HepG2 (cell line): ENCODE measurements around the gene ZNF500.

Experiments
- POLR2A ChIP-seq, 2 experiments: IDR thresholded peaks; 2 replicates each; pipeline ENCODE4 v1.6.1; 2011; ENCODE audit warnings: low read depth in 2 of 2, low read length in 2 of 2, mild to moderate bottlenecking in 1 of 2, moderate library complexity in 1 of 2; ENCODE audit not compliant: insufficient read depth in 1 of 2
- ZNF367 ChIP-seq: sonication (generic); formaldehyde crosslinking; IDR thresholded peaks from 2 replicates; pipeline ENCODE4 v1.4.0; 2020; ENCODE audit warnings: missing genetic modification reagents, borderline replicate concordance
- TF ChIP-seq, protein P1 (sequence below): sonication (generic); formaldehyde crosslinking; IDR thresholded peaks from 2 replicates; pipeline ENCODE4 v1.5.0; 2020; ENCODE audit warnings: mild to moderate bottlenecking, missing genetic modification reagents, moderate library complexity
- TF ChIP-seq, protein P2 (sequence below): sonication (generic); formaldehyde crosslinking; IDR thresholded peaks from 2 replicates; pipeline ENCODE4 v1.9.0; 2021; ENCODE audit warnings: missing genetic modification reagents, borderline replicate concordance

DNA sequence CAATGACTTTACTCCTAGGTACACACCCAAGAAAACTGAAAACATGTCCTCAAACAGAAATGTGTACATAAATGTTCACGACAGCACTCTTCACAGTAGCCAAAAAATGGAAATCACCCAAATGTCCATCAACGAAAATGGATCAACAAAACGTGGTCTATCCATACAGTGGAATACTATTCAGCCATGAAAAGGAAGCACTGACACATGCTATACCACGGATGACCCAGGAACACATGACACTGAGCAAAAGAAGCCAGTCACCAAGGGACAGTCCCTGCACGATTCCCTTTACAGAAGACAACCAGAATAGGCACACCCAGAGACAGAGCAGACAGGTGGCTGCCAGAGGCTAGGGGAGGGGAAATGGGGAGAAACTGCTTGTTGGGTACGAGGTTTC is 11.3 kb downstream of the ZNF500 start:
- TF ChIP-seq POLR2A (IDR thresholded peaks at IDR 0.05; ENCODE audit: insufficient read depth in 1 of 2, low read depth in 2 of 2, low read length in 2 of 2) (no peak), ZNF367 (CRISPR knock-in tag) (no peak)
- TF ChIP-seq, protein P1, sequence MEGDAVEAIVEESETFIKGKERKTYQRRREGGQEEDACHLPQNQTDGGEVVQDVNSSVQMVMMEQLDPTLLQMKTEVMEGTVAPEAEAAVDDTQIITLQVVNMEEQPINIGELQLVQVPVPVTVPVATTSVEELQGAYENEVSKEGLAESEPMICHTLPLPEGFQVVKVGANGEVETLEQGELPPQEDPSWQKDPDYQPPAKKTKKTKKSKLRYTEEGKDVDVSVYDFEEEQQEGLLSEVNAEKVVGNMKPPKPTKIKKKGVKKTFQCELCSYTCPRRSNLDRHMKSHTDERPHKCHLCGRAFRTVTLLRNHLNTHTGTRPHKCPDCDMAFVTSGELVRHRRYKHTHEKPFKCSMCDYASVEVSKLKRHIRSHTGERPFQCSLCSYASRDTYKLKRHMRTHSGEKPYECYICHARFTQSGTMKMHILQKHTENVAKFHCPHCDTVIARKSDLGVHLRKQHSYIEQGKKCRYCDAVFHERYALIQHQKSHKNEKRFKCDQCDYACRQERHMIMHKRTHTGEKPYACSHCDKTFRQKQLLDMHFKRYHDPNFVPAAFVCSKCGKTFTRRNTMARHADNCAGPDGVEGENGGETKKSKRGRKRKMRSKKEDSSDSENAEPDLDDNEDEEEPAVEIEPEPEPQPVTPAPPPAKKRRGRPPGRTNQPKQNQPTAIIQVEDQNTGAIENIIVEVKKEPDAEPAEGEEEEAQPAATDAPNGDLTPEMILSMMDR (CRISPR knock-in tag) = no peak
- TF ChIP-seq, protein P2, sequence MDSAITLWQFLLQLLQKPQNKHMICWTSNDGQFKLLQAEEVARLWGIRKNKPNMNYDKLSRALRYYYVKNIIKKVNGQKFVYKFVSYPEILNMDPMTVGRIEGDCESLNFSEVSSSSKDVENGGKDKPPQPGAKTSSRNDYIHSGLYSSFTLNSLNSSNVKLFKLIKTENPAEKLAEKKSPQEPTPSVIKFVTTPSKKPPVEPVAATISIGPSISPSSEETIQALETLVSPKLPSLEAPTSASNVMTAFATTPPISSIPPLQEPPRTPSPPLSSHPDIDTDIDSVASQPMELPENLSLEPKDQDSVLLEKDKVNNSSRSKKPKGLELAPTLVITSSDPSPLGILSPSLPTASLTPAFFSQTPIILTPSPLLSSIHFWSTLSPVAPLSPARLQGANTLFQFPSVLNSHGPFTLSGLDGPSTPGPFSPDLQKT (CRISPR knock-in tag) = no peak
